ENCODE measurements around the gene CCDC92. TPM values are rescaled to one million over a fixed set of nuclear protein-coding genes. Genes with fewer than 3 reads are reported as not detected.

The CCDC92 gene
- total RNA-seq, 1 donor from 2014 or later: 4.8 TPM

DNA sequence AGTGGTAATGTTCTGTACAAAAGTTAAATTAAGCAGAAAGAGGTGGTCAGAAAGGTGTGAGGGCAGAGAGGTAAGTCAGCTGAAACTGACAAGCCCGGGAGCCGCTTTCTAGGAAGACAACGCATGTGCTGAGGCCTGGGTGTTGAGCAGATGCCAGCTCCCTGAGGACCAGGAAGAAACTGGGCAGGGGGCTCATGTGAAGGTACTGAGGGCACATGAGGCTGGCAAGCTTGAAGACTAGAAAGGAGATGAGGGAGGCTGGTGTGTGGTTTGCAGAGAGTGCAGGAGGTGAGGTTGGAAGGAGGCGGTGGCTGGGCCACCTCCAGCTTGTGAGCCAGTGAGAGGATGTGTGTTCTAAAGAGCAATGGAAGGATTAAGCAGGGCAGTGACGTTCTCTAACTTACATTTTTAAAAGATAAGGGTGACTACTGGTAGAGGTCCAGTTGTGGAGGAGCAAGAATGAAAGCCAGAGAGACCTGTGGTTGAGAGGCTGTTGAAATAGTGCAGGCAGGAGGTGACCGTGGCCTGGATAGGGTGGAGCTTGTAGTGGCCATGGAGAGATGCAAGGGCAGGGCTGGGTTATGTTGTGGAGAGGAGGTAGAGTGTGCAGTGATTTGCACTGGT, 29.5 kb upstream of the CCDC92 start:
- no peaks in the 10 kb centered on the region for H3K27me3 ChIP-seq
- H3K4me2 ChIP-seq: no peak overlapping the region
- peaks cover 60% of the 10 kb centered on the region for H3K79me2 ChIP-seq (ENCODE audit: low read depth)
- no peak overlapping the region for H2AFZ ChIP-seq (replicated peaks)
- peaks cover 9% of the 10 kb centered on the region for H3K36me3 Mint-ChIP-seq
- no peak overlapping the region for H3K27ac ChIP-seq
- TF ChIP-seq, protein P1, sequence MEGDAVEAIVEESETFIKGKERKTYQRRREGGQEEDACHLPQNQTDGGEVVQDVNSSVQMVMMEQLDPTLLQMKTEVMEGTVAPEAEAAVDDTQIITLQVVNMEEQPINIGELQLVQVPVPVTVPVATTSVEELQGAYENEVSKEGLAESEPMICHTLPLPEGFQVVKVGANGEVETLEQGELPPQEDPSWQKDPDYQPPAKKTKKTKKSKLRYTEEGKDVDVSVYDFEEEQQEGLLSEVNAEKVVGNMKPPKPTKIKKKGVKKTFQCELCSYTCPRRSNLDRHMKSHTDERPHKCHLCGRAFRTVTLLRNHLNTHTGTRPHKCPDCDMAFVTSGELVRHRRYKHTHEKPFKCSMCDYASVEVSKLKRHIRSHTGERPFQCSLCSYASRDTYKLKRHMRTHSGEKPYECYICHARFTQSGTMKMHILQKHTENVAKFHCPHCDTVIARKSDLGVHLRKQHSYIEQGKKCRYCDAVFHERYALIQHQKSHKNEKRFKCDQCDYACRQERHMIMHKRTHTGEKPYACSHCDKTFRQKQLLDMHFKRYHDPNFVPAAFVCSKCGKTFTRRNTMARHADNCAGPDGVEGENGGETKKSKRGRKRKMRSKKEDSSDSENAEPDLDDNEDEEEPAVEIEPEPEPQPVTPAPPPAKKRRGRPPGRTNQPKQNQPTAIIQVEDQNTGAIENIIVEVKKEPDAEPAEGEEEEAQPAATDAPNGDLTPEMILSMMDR (IDR thresholded peaks at IDR 0.05): no peak
- TF ChIP-seq EZH2 (IDR thresholded peaks at IDR 0.05) (no peak), EZH2phosphoT487 (IDR thresholded peaks at IDR 0.05) (no peak)
- no peaks in the 10 kb centered on the region for H3K36me3 ChIP-seq
- H3K4me1 Mint-ChIP-seq: peaks cover 17% of the 10 kb centered on the region
- H4K20me1 ChIP-seq (ENCODE audit: low read depth): peaks cover 95% of the 10 kb centered on the region
- peaks cover 15% of the 10 kb centered on the region for H3K4me1 ChIP-seq
- no peak overlapping the region for H3K27ac Mint-ChIP-seq
- no peaks in the 10 kb centered on the region for H3K27me3 Mint-ChIP-seq (ENCODE audit: insufficient read depth, low read depth)
- H3F3A ChIP-seq (ENCODE audit: low read depth): no peaks in the 10 kb centered on the region
- no peak overlapping the region for H3K4me3 ChIP-seq
- H3K4me3 Mint-ChIP-seq: no peak overlapping the region
- no peaks in the 10 kb centered on the region for H3K9me3 ChIP-seq (ENCODE audit: low read depth)
- DNase-seq (ENCODE audit: low spot score): no peak
- no peak overlapping the region for H3K9ac ChIP-seq
- no peaks in the 10 kb centered on the region for H3K9me3 Mint-ChIP-seq

DNA sequence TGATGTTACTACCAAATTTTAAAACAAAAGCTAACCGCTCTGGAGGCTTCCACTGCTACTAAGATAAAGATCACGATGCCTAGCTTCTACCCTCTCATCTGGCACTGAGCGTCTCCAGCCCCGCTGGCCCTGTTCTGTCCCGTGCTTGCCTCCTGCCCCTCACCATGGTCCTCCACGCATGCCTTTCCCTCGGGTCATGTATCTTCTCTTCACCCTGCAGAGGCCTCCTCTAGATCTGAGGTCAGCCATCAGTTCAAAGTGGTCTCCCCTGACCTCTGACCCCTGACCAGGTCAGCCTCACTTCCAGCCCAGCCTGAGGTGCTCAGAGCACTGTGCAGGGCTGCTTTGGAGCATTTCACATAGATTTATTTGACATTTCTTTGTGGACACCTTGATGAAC, 28.7 kb upstream of the CCDC92 start:
- Histone ChIP-seq H3F3A (ENCODE audit: low read depth) (peaks cover 2% of the 10 kb centered on the region), H3K4me1 (peaks cover 15% of the 10 kb centered on the region), H3K4me3 (no peak overlapping the region), H4K20me1 (ENCODE audit: low read depth) (peaks cover 95% of the 10 kb centered on the region), H3K27me3 (no peaks in the 10 kb centered on the region), H3K9ac (no peak overlapping the region), H3K36me3 (no peaks in the 10 kb centered on the region), H3K4me2 (no peak overlapping the region), H3K27ac (no peak overlapping the region), H3K79me2 (ENCODE audit: low read depth) (peaks cover 60% of the 10 kb centered on the region), H2AFZ (replicated peaks) (no peak overlapping the region), H3K9me3 (ENCODE audit: low read depth) (no peaks in the 10 kb centered on the region)
- TF ChIP-seq EZH2 (IDR thresholded peaks at IDR 0.05) (no peak), EZH2phosphoT487 (IDR thresholded peaks at IDR 0.05) (no peak)
- TF ChIP-seq, protein P1 (IDR thresholded peaks at IDR 0.05): no peak
- Mint-ChIP-seq H3K27ac (no peak overlapping the region), H3K36me3 (peaks cover 9% of the 10 kb centered on the region), H3K4me1 (peaks cover 14% of the 10 kb centered on the region), H3K4me3 (no peak overlapping the region), H3K27me3 (ENCODE audit: insufficient read depth, low read depth) (no peaks in the 10 kb centered on the region), H3K9me3 (no peaks in the 10 kb centered on the region)
- no peak for DNase-seq (ENCODE audit: low spot score)

DNA sequence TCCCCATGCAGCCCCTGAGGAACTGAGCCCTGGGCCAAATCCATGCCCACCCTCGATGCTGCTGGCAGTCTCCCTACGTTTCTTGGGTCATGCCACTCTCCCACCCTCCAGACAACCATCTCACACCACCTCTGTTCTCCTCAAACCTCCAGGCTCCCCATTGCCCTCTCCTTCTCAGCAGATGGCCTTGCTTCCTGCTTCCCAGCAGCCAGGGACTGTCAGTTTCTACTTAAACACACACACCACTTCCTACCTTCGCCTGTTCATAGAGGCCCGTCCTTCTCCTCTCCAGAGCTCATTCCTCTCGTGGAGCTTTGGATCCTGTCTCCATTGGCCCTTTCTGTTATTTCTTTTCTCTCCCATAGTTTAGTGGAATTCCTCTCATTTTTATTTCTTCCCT, 27.5 kb upstream of the CCDC92 start:
- Mint-ChIP-seq H3K36me3 (peaks cover 13% of the 10 kb centered on the region), H3K4me3 (no peak overlapping the region), H3K9me3 (no peaks in the 10 kb centered on the region), H3K27ac (no peak overlapping the region), H3K27me3 (ENCODE audit: insufficient read depth, low read depth) (no peaks in the 10 kb centered on the region), H3K4me1 (peaks cover 17% of the 10 kb centered on the region)
- Histone ChIP-seq H3K27ac (no peak overlapping the region), H2AFZ (replicated peaks) (no peak overlapping the region), H3K27me3 (no peaks in the 10 kb centered on the region), H3K4me3 (no peak overlapping the region), H3K4me2 (no peak overlapping the region), H3K36me3 (no peaks in the 10 kb centered on the region), H3K4me1 (peaks cover 21% of the 10 kb centered on the region), H4K20me1 (ENCODE audit: low read depth) (peaks cover 95% of the 10 kb centered on the region), H3F3A (ENCODE audit: low read depth) (peaks cover 13% of the 10 kb centered on the region), H3K79me2 (ENCODE audit: low read depth) (peaks cover 60% of the 10 kb centered on the region), H3K9ac (no peak overlapping the region), H3K9me3 (ENCODE audit: low read depth) (no peaks in the 10 kb centered on the region)
- DNase-seq (ENCODE audit: low spot score): no peak
- TF ChIP-seq, protein P1 (IDR thresholded peaks at IDR 0.05): no peak
- TF ChIP-seq EZH2phosphoT487 (IDR thresholded peaks at IDR 0.05): no peak
